Osteocyte (in vitro differentiated cells): ENCODE data around the gene NSUN3. TPM values are rescaled to one million over a fixed set of nuclear protein-coding genes. Genes with fewer than 3 reads are reported as not detected.

Experiments used
- DNase-seq: peaks from one replicate; pipeline ENCODE4 v3.0.0; 2021; ENCODE audit warnings: mixed read lengths; ENCODE audit not compliant: unreplicated experiment; ENCODE audit errors: extremely low spot score
- H3K27ac Mint-ChIP-seq: one replicate; pipeline ENCODE4 v1.8.0; 2021; ENCODE audit warnings: mild to moderate bottlenecking, mixed read lengths; ENCODE audit not compliant: unreplicated experiment
- H3K27me3 Mint-ChIP-seq: one replicate; pipeline ENCODE4 v1.8.0; 2021; ENCODE audit warnings: mixed read lengths; ENCODE audit not compliant: unreplicated experiment
- H3K36me3 Mint-ChIP-seq: one replicate; pipeline ENCODE4 v1.8.0; 2021; ENCODE audit warnings: mixed read lengths; ENCODE audit not compliant: unreplicated experiment
- H3K4me1 Mint-ChIP-seq: one replicate; pipeline ENCODE4 v1.8.0; 2021; ENCODE audit warnings: mixed read lengths; ENCODE audit not compliant: unreplicated experiment
- H3K4me3 Mint-ChIP-seq: one replicate; pipeline ENCODE4 v1.8.0; 2021; ENCODE audit warnings: mild to moderate bottlenecking, moderate library complexity, mixed read lengths; ENCODE audit not compliant: unreplicated experiment
- H3K9me3 Mint-ChIP-seq: one replicate; pipeline ENCODE4 v1.8.0; 2021; ENCODE audit warnings: mixed read lengths; ENCODE audit not compliant: unreplicated experiment
- CTCF ChIP-seq: fragments of 200-600 bp; sonication (generic); IDR thresholded peaks from 2 replicates; pipeline ENCODE4 v1.5.0; 2021; ENCODE audit warnings: antibody characterized with exemption, mild to moderate bottlenecking, moderate library complexity
- total RNA-seq: library from RNA; stranded (reverse); gene quantifications from 2 replicates; pipeline ENCODE4 v1.2.1, GENCODE V29; 2021

NSUN3 gene
- total RNA-seq, 1 donor from 2014 or later: 15.0 TPM

- no peak for DNase-seq
- Mint-ChIP-seq H3K27ac (no peak overlapping the region), H3K36me3 (peaks cover 29% of the 10 kb centered on the region), H3K4me3 (no peak overlapping the region), H3K4me1 (no peaks in the 10 kb centered on the region), H3K27me3 (no peaks in the 10 kb centered on the region), H3K9me3 (no peaks in the 10 kb centered on the region)
- TF ChIP-seq CTCF: no peak
Measured at GRCh38 chr3:94093151-94093550, 30.3 kb downstream of the NSUN3 start.

GRCh38 chr3:94095111-94095510, 32.2 kb downstream of the NSUN3 start:
- no peaks in the 10 kb centered on the region for H3K9me3 Mint-ChIP-seq
- no peak overlapping the region for H3K4me3 Mint-ChIP-seq
- DNase-seq: no peak
- H3K36me3 Mint-ChIP-seq: peaks cover 32% of the 10 kb centered on the region
- no peaks in the 10 kb centered on the region for H3K27me3 Mint-ChIP-seq
- H3K4me1 Mint-ChIP-seq: no peaks in the 10 kb centered on the region
- TF ChIP-seq CTCF: no peak
- no peak overlapping the region for H3K27ac Mint-ChIP-seq

- TF ChIP-seq CTCF: no peak
- H3K27ac Mint-ChIP-seq: no peak overlapping the region
Measured at GRCh38 chr3:94098452-94098851, 35.6 kb downstream of the NSUN3 start.

GRCh38 chr3:94099311-94099710, 36.5 kb downstream of the NSUN3 start:
- Mint-ChIP-seq H3K4me1 (no peaks in the 10 kb centered on the region), H3K9me3 (no peaks in the 10 kb centered on the region), H3K4me3 (no peak overlapping the region), H3K36me3 (peaks cover 31% of the 10 kb centered on the region), H3K27me3 (no peaks in the 10 kb centered on the region), H3K27ac (no peak overlapping the region)
- no peak for DNase-seq
- no peak for TF ChIP-seq CTCF

More at GRCh38 chr3:94098452-94098851, 35.6 kb downstream of the NSUN3 start:
- Mint-ChIP-seq H3K9me3 (no peaks in the 10 kb centered on the region), H3K36me3 (peaks cover 31% of the 10 kb centered on the region), H3K27me3 (no peaks in the 10 kb centered on the region), H3K4me3 (no peak overlapping the region), H3K4me1 (no peaks in the 10 kb centered on the region)
- DNase-seq: no peak

GRCh38 chr3:94101860-94102259, 39.0 kb downstream of the NSUN3 start:
- Mint-ChIP-seq H3K27me3 (no peaks in the 10 kb centered on the region), H3K9me3 (no peaks in the 10 kb centered on the region), H3K4me1 (no peaks in the 10 kb centered on the region), H3K4me3 (no peak overlapping the region), H3K36me3 (peaks cover 36% of the 10 kb centered on the region), H3K27ac (no peak overlapping the region)
- peak; percentile 19 for TF ChIP-seq CTCF
- DNase-seq: no peak
